ENCODE data around the gene ADAP1. TPM values are rescaled to one million over a fixed set of nuclear protein-coding genes. Genes with fewer than 3 reads are reported as not detected.

The ADAP1 gene
- total RNA-seq, 1 experiment from 2014 or later: 16.4 TPM

- no peak overlapping the region for H3K27ac ChIP-seq (ENCODE audit: low read depth, low read length, poor library complexity, severe bottlenecking)
- ChIA-PET CTCF (no interaction called here), POLR2A (ENCODE audit: low non-redundant PET) (no interaction called here)
- TF ChIP-seq, protein P1, sequence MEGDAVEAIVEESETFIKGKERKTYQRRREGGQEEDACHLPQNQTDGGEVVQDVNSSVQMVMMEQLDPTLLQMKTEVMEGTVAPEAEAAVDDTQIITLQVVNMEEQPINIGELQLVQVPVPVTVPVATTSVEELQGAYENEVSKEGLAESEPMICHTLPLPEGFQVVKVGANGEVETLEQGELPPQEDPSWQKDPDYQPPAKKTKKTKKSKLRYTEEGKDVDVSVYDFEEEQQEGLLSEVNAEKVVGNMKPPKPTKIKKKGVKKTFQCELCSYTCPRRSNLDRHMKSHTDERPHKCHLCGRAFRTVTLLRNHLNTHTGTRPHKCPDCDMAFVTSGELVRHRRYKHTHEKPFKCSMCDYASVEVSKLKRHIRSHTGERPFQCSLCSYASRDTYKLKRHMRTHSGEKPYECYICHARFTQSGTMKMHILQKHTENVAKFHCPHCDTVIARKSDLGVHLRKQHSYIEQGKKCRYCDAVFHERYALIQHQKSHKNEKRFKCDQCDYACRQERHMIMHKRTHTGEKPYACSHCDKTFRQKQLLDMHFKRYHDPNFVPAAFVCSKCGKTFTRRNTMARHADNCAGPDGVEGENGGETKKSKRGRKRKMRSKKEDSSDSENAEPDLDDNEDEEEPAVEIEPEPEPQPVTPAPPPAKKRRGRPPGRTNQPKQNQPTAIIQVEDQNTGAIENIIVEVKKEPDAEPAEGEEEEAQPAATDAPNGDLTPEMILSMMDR (conservative IDR thresholded peaks at IDR 0.05; ENCODE audit: low read depth, low read length): no peak
- TF ChIP-seq EZH2 (IDR thresholded peaks at IDR 0.05; ENCODE audit: borderline replicate concordance, low read depth, low read length, poor library complexity, severe bottlenecking): no peak
- no peaks in the 10 kb centered on the region for H3K27me3 ChIP-seq (replicated peaks; ENCODE audit: insufficient read depth, low read depth, low read length, poor library complexity)
- no peaks in the 10 kb centered on the region for H3K9me3 ChIP-seq (ENCODE audit: low read depth, low read length, poor library complexity, severe bottlenecking)
- no TSS peak for BruUV-seq (replicated peaks)
- no peak for DNase-seq (ENCODE audit: low spot score)
- peaks cover 87% of the 10 kb centered on the region for H3K36me3 ChIP-seq (ENCODE audit: insufficient read depth, low read length, poor library complexity, severe bottlenecking)
- no peak overlapping the region for H3K4me3 ChIP-seq (ENCODE audit: low read depth, low read length, poor library complexity, severe bottlenecking)
- intact Hi-C loops (cut with micrococcal nuclease; ENCODE audit: unreplicated experiment): no loop called here
- no peaks in the 10 kb centered on the region for H3K4me1 ChIP-seq (ENCODE audit: insufficient read depth, low read length, poor library complexity, severe bottlenecking)
Observed at GRCh38 chr7:855686-856369, 98.7 kb downstream of the ADAP1 start.

- CTCF ChIA-PET: interaction anchor here (0.8 kb wide), 1 partner anchor 41 kb away, joined by 3 read pairs; no protein-coding TSS in a partner anchor
- Histone ChIP-seq H3K36me3 (ENCODE audit: insufficient read depth, low read length, poor library complexity, severe bottlenecking) (peaks cover 87% of the 10 kb centered on the region), H3K9me3 (ENCODE audit: low read depth, low read length, poor library complexity, severe bottlenecking) (no peaks in the 10 kb centered on the region), H3K4me3 (ENCODE audit: low read depth, low read length, poor library complexity, severe bottlenecking) (no peak overlapping the region), H3K4me1 (ENCODE audit: insufficient read depth, low read length, poor library complexity, severe bottlenecking) (no peaks in the 10 kb centered on the region), H3K27ac (ENCODE audit: low read depth, low read length, poor library complexity, severe bottlenecking) (no peak overlapping the region), H3K27me3 (replicated peaks; ENCODE audit: insufficient read depth, low read depth, low read length, poor library complexity) (no peaks in the 10 kb centered on the region)
- no peak for DNase-seq (ENCODE audit: low spot score)
- intact Hi-C loops (cut with micrococcal nuclease; ENCODE audit: unreplicated experiment): no loop called here
- TF ChIP-seq, protein P1 (conservative IDR thresholded peaks at IDR 0.05; ENCODE audit: low read depth, low read length): no peak
- no peak for TF ChIP-seq EZH2 (IDR thresholded peaks at IDR 0.05; ENCODE audit: borderline replicate concordance, low read depth, low read length, poor library complexity, severe bottlenecking)
- no TSS peak for BruUV-seq (replicated peaks)
- POLR2A ChIA-PET (ENCODE audit: low non-redundant PET): no interaction called here
Observed at GRCh38 chr7:854118-854775, 100.2 kb downstream of the ADAP1 start.

- no peaks in the 10 kb centered on the region for H3K9me3 ChIP-seq (ENCODE audit: low read depth, low read length, poor library complexity, severe bottlenecking)
- H3K36me3 ChIP-seq (ENCODE audit: insufficient read depth, low read length, poor library complexity, severe bottlenecking): peaks cover 89% of the 10 kb centered on the region
- no peak overlapping the region for H3K27ac ChIP-seq (ENCODE audit: low read depth, low read length, poor library complexity, severe bottlenecking)
- intact Hi-C loops (cut with micrococcal nuclease; ENCODE audit: unreplicated experiment): no loop called here
- DNase-seq (ENCODE audit: low spot score): no peak
- CTCF ChIA-PET: interaction anchor here (0.6 to 0.8 kb wide), 2 partner anchors 20 to 40 kb away, joined by 3 to 5 read pairs; no protein-coding TSS in a partner anchor
- no peaks in the 10 kb centered on the region for H3K4me1 ChIP-seq (ENCODE audit: insufficient read depth, low read length, poor library complexity, severe bottlenecking)
- BruUV-seq (replicated peaks): no TSS peak
- POLR2A ChIA-PET (ENCODE audit: low non-redundant PET): no interaction called here
- no peak overlapping the region for H3K4me3 ChIP-seq (ENCODE audit: low read depth, low read length, poor library complexity, severe bottlenecking)
- H3K27me3 ChIP-seq (replicated peaks; ENCODE audit: insufficient read depth, low read depth, low read length, poor library complexity): no peaks in the 10 kb centered on the region
- TF ChIP-seq EZH2 (IDR thresholded peaks at IDR 0.05; ENCODE audit: borderline replicate concordance, low read depth, low read length, poor library complexity, severe bottlenecking): no peak
- TF ChIP-seq, protein P1 (conservative IDR thresholded peaks at IDR 0.05; ENCODE audit: low read depth, low read length): no peak
Observed at GRCh38 chr7:853366-854117, 100.9 kb downstream of the ADAP1 start.

Data from A673 (cell line).